Activated T-cell treated with anti-CD3 and anti-CD28 coated beads, Interleukin-2, amount 50 U/mL, for 48 hours (primary cell): ENCODE measurements around the gene GPR156.
"Not testable (repeated sequence)": the region's sequence is repeated elsewhere in the genome, so short reads cannot be mapped to it uniquely, and the experiment has no call there.

Experiments used
- DNase-seq, 2 experiments: peaks; one replicate each; pipeline ENCODE4 v3.0.0-alpha.2; 2020

The GPR156 gene

DNA sequence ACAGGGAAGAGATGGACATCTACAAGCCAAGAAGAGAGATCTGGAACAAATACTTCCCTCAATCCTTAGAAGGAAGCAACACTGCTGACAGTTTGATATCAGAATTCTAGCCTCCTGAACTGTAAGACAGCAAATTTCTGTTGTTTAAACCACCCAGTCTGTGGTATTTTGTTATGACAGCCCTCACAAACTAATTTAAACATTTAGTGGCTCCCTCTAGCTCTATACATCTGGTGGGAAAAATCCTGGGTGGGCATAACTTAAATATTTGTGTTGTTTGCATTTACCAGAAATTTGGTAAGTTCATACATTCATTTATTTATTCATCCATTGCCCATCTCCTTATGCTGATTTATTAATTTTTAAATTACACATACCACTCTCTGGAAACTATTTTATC is 128.3 kb downstream of the GPR156 start:
- no peak for DNase-seq

DNA sequence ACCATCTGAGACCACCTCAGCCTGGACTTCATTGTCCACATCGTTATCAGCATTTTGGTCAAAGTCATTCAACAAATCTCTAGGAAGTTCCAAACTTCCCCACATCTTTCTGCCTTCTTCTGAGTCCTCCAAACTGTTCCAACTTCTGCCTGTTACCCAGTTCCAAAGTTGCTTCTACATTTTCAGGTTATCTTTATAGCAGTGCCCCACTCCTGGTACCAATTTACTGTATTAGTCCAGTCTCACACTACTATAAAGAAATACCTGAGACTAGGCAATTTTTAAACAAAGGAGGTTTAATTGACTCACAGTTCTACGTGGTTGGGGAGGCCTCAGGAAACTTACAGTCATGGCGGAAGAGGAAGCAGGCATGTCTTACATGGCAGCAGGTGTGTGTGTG is 129.3 kb downstream of the GPR156 start:
- not testable (repeated sequence) for DNase-seq

GRCh38 chr3:120155108-120155507 is 129.9 kb downstream of the GPR156 start:
- no peak for DNase-seq

GRCh38 chr3:120153294-120153693 is 131.7 kb downstream of the GPR156 start:
- DNase-seq = no peak

DNA sequence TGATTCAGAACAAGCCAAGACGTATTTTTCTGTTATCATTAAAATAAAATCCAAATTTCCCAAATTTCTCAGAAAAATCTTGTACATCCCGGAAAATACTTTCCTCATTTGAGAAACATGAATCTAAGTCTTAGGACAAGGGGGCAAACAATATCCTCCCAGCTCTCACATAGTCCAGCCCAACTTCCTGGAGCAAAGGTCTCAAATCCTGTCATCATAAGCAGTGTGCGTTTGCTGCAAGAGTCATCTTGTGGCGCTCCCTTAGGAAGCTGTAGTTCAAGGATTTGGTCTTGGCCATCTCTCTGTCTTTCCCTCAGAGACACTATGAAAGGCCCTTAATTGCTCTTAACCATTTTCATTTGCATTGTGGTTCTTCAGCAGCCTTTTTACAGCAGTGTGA is 133.2 kb downstream of the GPR156 start:
- no peak for DNase-seq

DNA sequence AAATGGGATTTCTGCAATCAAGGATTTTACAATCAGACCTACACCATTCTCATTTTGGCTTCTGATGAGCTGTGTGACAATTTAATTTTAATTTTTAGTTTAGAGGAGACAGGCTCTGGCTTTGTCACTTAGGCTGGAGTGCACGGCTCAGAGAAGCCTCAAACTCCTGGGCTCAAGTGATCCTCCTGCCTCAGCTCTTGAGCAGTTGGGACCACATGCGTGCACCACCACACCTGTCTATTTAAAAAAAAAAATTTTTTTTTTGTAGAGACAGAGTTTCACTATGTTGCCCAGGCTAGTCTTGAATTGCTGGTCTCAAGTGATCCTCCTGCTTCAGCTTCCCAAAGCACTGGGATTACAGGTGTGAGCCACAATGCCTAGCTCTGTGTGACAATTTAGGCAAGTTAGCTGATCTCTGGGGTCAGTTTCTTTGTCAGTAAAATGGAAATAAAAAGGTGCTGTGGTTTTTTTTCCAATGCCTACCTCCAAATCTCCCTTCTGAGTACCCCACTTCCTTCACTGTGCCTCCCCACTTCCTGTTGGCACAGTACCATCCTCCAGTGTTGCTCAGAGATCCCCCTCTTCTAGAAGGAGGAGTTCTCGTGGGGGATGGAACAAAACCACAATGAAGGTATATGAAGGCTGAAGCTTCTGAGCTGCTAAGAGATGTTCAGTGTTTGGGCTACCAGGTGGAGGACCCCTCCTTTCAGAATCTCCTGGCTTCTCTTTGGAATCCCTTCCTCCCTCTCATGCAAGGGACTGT is 136.7 kb downstream of the GPR156 start:
- no peak for DNase-seq

- peak; percentile 24 to 37 for DNase-seq
Measured at GRCh38 chr3:120147072-120147871, 137.8 kb downstream of the GPR156 start.

DNA sequence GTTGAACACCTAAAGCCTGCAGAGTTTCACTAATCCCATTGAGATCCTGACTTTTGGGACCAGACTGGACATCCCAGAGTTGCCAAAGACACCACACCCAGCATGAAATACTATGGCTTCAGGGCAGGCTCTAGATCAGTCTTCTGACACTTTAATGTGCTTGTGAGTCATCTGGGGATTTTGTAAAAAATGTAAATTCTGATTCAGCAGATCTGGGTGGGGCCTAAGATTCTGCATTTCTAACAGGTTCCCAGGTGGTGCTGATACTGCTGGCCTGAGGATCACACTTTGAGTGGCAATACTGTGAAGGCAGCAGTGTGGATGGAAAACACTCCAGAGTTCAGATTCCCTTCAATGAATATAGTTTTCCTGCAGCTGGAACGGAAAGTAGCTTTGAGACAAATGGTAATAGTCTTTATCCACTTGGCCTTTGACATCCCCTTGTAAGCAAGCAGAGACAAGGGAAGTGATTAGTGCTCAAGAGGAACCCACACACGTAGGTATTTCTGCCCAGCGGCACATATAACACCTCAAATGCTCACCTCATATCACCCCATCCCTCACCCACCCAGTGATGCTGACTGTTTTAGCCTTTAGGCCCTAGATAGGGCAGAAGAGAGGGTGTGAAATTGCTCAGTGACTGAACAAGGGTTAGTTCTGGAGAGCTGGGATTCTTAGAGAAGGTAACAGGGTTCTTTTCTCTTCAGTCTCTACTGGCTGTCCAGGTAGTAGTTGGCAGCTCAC is 139.3 kb downstream of the GPR156 start:
- DNase-seq = peak; percentile 22 to 31

- no peak for DNase-seq
Measured at GRCh38 chr3:120144267-120144666, 140.8 kb downstream of the GPR156 start.

- no peak for DNase-seq
Measured at GRCh38 chr3:120143676-120144075, 141.3 kb downstream of the GPR156 start.

DNA sequence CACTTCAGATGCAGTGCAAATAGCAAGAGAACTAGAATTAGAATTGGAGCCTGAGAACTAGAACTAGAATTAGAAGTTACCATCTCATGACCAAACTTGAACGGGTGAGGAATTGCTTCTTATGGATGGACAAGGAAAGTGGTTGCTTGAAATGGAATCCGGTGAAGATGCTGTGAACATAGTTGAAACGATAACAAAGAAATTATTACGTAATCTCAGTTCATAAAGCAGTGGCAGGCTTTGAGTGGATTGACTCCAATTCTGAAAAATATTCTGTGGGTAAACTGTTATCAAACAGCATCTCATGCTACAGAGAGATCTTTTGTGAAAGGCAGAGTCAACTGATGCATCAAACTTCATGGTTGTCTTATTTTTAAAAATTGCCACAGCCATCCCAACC is 142.8 kb downstream of the GPR156 start:
- no peak for DNase-seq

- no peak for DNase-seq
Measured at GRCh38 chr3:120140098-120140742, 144.8 kb downstream of the GPR156 start.

DNA sequence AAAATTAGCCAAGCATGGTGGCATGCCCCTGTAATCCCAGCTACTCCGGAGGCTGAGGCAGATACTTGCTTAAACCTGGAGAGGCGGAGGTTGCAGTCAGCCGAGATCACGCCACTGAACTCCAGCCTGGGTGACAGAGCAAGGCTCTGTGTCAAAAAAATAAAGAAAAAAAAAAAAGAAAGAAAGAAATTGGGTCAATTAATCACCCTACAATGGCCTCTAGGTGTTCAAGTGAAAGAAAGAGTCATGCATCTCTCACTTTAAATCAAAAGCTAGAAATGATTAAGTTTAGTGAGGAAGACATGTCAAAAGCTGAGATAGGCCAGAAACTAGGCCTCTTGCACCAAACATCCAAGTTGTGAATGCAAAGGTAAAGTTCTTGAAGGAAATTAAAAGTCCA is 145.9 kb downstream of the GPR156 start:
- DNase-seq = no peak

DNA sequence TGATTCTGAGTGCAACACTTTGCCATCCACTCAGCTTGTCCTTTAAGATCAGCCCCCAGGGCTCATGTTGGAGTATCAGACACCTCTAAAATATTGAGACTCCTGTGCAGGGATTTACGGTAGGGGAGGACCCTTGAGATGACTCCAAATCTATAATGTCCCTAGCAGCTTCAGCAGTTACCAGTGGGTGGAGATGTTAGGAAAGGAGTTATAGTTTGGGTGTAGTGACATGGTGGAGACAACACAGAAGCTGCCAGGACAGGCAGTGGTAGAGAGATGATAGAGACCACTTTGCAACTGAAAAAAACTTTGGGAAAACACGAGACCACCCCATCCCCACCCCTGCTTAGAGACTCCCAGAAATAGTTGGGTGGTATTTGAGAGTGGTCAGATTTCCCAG is 147.5 kb downstream of the GPR156 start:
- no peak for DNase-seq

DNA sequence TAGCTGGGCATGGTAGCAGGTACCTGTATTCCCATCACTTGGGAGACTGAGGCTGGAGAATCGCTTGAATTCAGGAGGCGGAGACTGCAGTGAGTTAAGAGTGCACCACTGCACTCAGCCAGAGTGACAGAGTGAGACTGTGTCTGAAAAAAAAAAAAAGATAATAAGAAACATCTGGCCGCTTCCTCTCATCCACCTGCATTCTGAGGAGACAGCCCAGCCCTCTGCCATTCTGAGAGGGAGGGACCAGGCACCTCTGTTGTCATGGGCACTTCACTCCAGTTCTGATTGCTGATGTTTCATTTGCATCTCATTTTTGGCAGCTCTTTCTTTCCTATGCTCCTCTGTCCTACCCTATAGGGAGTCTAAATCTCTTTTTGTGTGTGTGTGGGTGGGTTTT is 154.4 kb downstream of the GPR156 start:
- DNase-seq = no peak

GRCh38 chr3:120129718-120130513 is 155.1 kb downstream of the GPR156 start:
- DNase-seq = no peak

DNA sequence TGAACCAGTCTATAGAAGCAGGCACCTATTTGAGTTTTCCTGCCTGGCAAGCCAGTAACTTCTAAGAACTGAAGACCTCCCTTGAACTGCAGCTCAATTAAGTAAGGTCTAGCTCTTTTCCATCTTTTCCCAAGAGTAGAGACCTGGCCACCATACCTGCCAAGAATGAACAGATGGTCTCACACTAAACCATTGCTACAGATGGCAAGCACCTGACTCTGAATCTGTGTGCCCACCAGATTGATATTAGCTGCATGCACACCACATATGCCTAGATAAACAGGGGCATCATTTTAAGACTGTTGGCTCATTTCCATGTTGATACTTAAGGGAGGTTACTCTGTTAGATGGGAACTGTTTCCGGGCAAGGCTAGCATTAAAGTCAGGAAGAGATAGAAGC is 156.0 kb downstream of the GPR156 start:
- no peak for DNase-seq

- DNase-seq = no peak
Measured at GRCh38 chr3:120125992-120126391, 159.0 kb downstream of the GPR156 start.

GRCh38 chr3:120119846-120120510 is 165.0 kb downstream of the GPR156 start:
- no peak for DNase-seq
